SK-N-SH (cell line): Measurements from ENCODE around the gene TCEAL5. TPM values are rescaled to one million over a fixed set of nuclear protein-coding genes. Genes with fewer than 3 reads are reported as not detected.

Experiments used
- CTCF ChIA-PET: fragments of 300-600, 350-600 bp; formaldehyde crosslinking; extraction: SDS; loops from one replicate; lab custom pipeline; 2021; lab: Yijun Ruan, JAX
- POLR2A ChIA-PET: fragments of 350-600 bp; sonication (Branson Sonifier 250); formaldehyde crosslinking; extraction: SDS; loops from one replicate; lab custom pipeline; 2020; ENCODE audit warnings: antibody characterized with exemption, inconsistent platforms; lab: Yijun Ruan, JAX
- DNase-seq: peaks from one replicate; pipeline ENCODE4 v3.0.0; 2012
- H2AFZ ChIP-seq: fragments of 200-600 bp; sonication (generic); 2 replicates; pipeline ENCODE4 v1.8.1; 2016; ENCODE audit warnings: antibody characterized with exemption, mild to moderate bottlenecking, low read depth
- H3F3A ChIP-seq: fragments of 200-600 bp; sonication (generic); replicated peaks from 2 replicates; pipeline ENCODE3; 2016; ENCODE audit warnings: antibody characterized with exemption, mild to moderate bottlenecking; ENCODE audit not compliant: insufficient read depth
- H3K27ac ChIP-seq, 2 experiments: fragments of 200-500 bp in 1 of 2; fragments of 200-600 bp in 1 of 2; sonication (Bioruptor generic) in 1 of 2; sonication (generic), shearing (Covaris generic) in 1 of 2; 2 replicates each; pipeline versions ENCODE4 v1.5.1 to v1.6.1; 2014 to 2016; ENCODE audit warnings: low read depth in 2 of 2, inconsistent platforms in 1 of 2, low read length in 1 of 2, mild to moderate bottlenecking in 1 of 2, mixed read lengths in 1 of 2
- H3K27me3 ChIP-seq: fragments of 200-600 bp; sonication (generic), shearing (Covaris generic); 2 replicates; pipeline ENCODE4 v1.6.1; 2016; ENCODE audit warnings: mixed run types; ENCODE audit not compliant: insufficient read depth
- H3K36me3 ChIP-seq, 2 experiments: fragments of 200-500 bp in 1 of 2; fragments of 200-600 bp in 1 of 2; sonication (Bioruptor generic) in 1 of 2; sonication (generic) in 1 of 2; replicated peaks in 1 of 2; 2 replicates each; pipeline versions ENCODE3 to v1.5.1; 2014 to 2016; ENCODE audit warnings: low read length in 1 of 2, mild to moderate bottlenecking in 1 of 2; ENCODE audit not compliant: insufficient read depth in 2 of 2, control insufficient read depth in 1 of 2
- H3K4me1 ChIP-seq, 2 experiments: fragments of 200-500 bp in 1 of 2; fragments of 200-600 bp in 1 of 2; sonication (Bioruptor generic) in 1 of 2; sonication (generic), shearing (Covaris generic) in 1 of 2; 2 replicates each; pipeline versions ENCODE4 v1.5.1 to v1.6.1; 2014 to 2016; ENCODE audit warnings: low read depth in 1 of 2, low read length in 1 of 2, mixed run types in 1 of 2; ENCODE audit not compliant: insufficient read depth in 2 of 2, control insufficient read depth in 1 of 2
- H3K4me2 ChIP-seq: fragments of 200-600 bp; sonication (generic), shearing (Covaris generic); 2 replicates; pipeline ENCODE4 v1.6.1; 2017; ENCODE audit warnings: mixed run types
- H3K4me3 ChIP-seq, 2 experiments: fragments of 200-500 bp in 1 of 2; fragments of 200-600 bp in 1 of 2; sonication (Bioruptor generic) in 1 of 2; sonication (generic), shearing (Covaris generic) in 1 of 2; 2 replicates each; pipeline versions ENCODE4 v1.5.1 to v1.8.1; 2014 to 2016; ENCODE audit warnings: low read depth in 2 of 2, inconsistent platforms in 1 of 2, low read length in 1 of 2, mild to moderate bottlenecking in 1 of 2, mixed read lengths in 1 of 2, moderate library complexity in 1 of 2
- H3K79me2 ChIP-seq: fragments of 200-600 bp; sonication (generic); 2 replicates; pipeline ENCODE4 v1.8.1; 2017; ENCODE audit warnings: mild to moderate bottlenecking; ENCODE audit not compliant: insufficient read depth
- H3K9ac ChIP-seq: fragments of 200-600 bp; sonication (generic); 2 replicates; pipeline ENCODE4 v1.6.1; 2017; ENCODE audit warnings: mixed run types
- H3K9me2 ChIP-seq: fragments of 200-600 bp; sonication (generic); 2 replicates; pipeline ENCODE4 v1.6.1; 2017; ENCODE audit warnings: mixed run types
- H3K9me3 ChIP-seq: fragments of 200-600 bp; sonication (generic); 2 replicates; pipeline ENCODE4 v1.6.1; 2017; ENCODE audit warnings: mixed run types, mild to moderate bottlenecking, moderate library complexity
- H4K20me1 ChIP-seq: fragments of 200-600 bp; sonication (generic); 2 replicates; pipeline ENCODE4 v1.6.1; 2017; ENCODE audit warnings: mild to moderate bottlenecking, mixed run types; ENCODE audit not compliant: insufficient read depth
- EP300 ChIP-seq, 2 experiments: IDR thresholded peaks; 2 replicates each; pipeline versions ENCODE4 v1.4.0 to v1.6.1; 2012; ENCODE audit warnings: borderline replicate concordance in 1 of 2, low read depth in 1 of 2, low read length in 1 of 2
- FOXJ3 ChIP-seq: sonication (generic); formaldehyde crosslinking; IDR thresholded peaks from 2 replicates; pipeline ENCODE4 v1.5.1; 2020; ENCODE audit warnings: mild to moderate bottlenecking, missing genetic modification reagents
- IRF3 ChIP-seq: fragments of 150-350 bp; IDR thresholded peaks from 2 replicates; pipeline ENCODE4 v1.6.1; 2016; ENCODE audit warnings: mild to moderate bottlenecking, low read depth, low read length
- RAD21 ChIP-seq: IDR thresholded peaks from 2 replicates; pipeline ENCODE4 v1.6.1; 2012; ENCODE audit warnings: mild to moderate bottlenecking, low read length
- RXRA ChIP-seq: IDR thresholded peaks from 2 replicates; pipeline ENCODE4 v1.4.0; 2012; ENCODE audit warnings: low read depth, mild to moderate bottlenecking, borderline replicate concordance
- SMC3 ChIP-seq: IDR thresholded peaks from 2 replicates; pipeline ENCODE4 v1.6.1; 2012; ENCODE audit warnings: low read depth, low read length, improper control_type of control experiment
- TAF1 ChIP-seq: IDR thresholded peaks from 2 replicates; pipeline ENCODE4 v1.6.1; 2012; ENCODE audit warnings: low read depth, mild to moderate bottlenecking, low read length, moderate library complexity, borderline replicate concordance
- TCF12 ChIP-seq: IDR thresholded peaks from 2 replicates; pipeline ENCODE4 v1.4.0; 2012
- USF1 ChIP-seq: IDR thresholded peaks from 2 replicates; pipeline ENCODE4 v1.4.0; 2012; ENCODE audit warnings: low read depth, borderline replicate concordance
- polyA plus RNA-seq, 3 experiments: library from polyadenylated mRNA; depleted of rRNA; stranded (reverse); fragments of >200 nt; gene quantifications; 2 replicates each; pipeline ENCODE4 v1.2.3, GENCODE V29; 2012
- TF ChIP-seq, protein P1 (sequence below): IDR thresholded peaks from 2 replicates; pipeline ENCODE4 v1.4.0; 2012; ENCODE audit warnings: low read depth, borderline replicate concordance

The TCEAL5 gene
- polyA plus RNA-seq, 1 of the 3 experiments (the other 2 are of a cell fraction), result 0.43 TPM

GRCh38 chrX:103274284-103274683 is 2.3 kb downstream of the TCEAL5 start (continued):
- TF ChIP-seq, protein P1, sequence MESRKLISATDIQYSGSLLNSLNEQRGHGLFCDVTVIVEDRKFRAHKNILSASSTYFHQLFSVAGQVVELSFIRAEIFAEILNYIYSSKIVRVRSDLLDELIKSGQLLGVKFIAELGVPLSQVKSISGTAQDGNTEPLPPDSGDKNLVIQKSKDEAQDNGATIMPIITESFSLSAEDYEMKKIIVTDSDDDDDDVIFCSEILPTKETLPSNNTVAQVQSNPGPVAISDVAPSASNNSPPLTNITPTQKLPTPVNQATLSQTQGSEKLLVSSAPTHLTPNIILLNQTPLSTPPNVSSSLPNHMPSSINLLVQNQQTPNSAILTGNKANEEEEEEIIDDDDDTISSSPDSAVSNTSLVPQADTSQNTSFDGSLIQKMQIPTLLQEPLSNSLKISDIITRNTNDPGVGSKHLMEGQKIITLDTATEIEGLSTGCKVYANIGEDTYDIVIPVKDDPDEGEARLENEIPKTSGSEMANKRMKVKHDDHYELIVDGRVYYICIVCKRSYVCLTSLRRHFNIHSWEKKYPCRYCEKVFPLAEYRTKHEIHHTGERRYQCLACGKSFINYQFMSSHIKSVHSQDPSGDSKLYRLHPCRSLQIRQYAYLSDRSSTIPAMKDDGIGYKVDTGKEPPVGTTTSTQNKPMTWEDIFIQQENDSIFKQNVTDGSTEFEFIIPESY, result no peak
- TF ChIP-seq, all 33 proteins: peak for 0

- no peaks in the 10 kb centered on the region for H3F3A ChIP-seq
- peaks cover 0 to 3% of the 10 kb centered on the region in 2 experiments; a peak in 2 of 4 replicates for H3K4me1 ChIP-seq
- H3K36me3 ChIP-seq, result peaks cover under 1 to 4% of the 10 kb centered on the region in 2 experiments
- H3K27ac ChIP-seq, result no peak overlapping the region
- no peak overlapping the region for H2AFZ ChIP-seq
- no peak for DNase-seq
- ChIA-PET POLR2A (no interaction called here), CTCF (no interaction called here)
- no peaks in the 10 kb centered on the region for H3K27me3 ChIP-seq
- H3K9ac ChIP-seq, result no peak overlapping the region
- H3K4me2 ChIP-seq, result no peak overlapping the region
- no peaks in the 10 kb centered on the region for H3K9me3 ChIP-seq
- H3K79me2 ChIP-seq, result peaks cover 17% of the 10 kb centered on the region
- TF ChIP-seq TCF12 (no peak), RAD21 (no peak), IRF3 (no peak), USF1 (no peak), EP300 (IDR thresholded peaks at IDR 0.05; ENCODE audit: borderline replicate concordance in 1 of 2, low read depth in 1 of 2, low read length in 1 of 2) (no peak), RXRA (no peak)
- no peak overlapping the region for H3K4me3 ChIP-seq
- no peaks in the 10 kb centered on the region for H3K9me2 ChIP-seq
- H4K20me1 ChIP-seq, result no peaks in the 10 kb centered on the region
These were observed 18.3 kb downstream of the TCEAL5 start for GRCh38 chrX:103258275-103258674.

GRCh38 chrX:103256651-103257050 is 19.9 kb downstream of the TCEAL5 start:
- POLR2A ChIA-PET, result no interaction called here
- Histone ChIP-seq H3K27me3 (no peaks in the 10 kb centered on the region), H2AFZ (no peak overlapping the region), H3K4me3 (no peak overlapping the region), H3K27ac (no peak overlapping the region), H3K4me2 (no peak overlapping the region), H3K4me1 (peaks cover 0 to 3% of the 10 kb centered on the region in 2 experiments; a peak in 2 of 4 replicates), H3K79me2 (peaks cover 22% of the 10 kb centered on the region), H3K9me2 (no peaks in the 10 kb centered on the region), H3K36me3 (peaks cover 4 to 12% of the 10 kb centered on the region in 2 experiments), H3F3A (no peaks in the 10 kb centered on the region), H3K9me3 (no peaks in the 10 kb centered on the region), H4K20me1 (no peaks in the 10 kb centered on the region), H3K9ac (no peak overlapping the region)
- CTCF ChIA-PET, result no interaction called here
- DNase-seq, result no peak
- no peak for TF ChIP-seq SMC3
- TF ChIP-seq FOXJ3 (CRISPR knock-in tag), result no peak
- TF ChIP-seq, protein P1, result no peak
- no peak for TF ChIP-seq RAD21
- no peak for TF ChIP-seq TAF1
